22Rv1 (cell line): ENCODE results near the gene SPIRE1.

ENCODE experiments used
- H3K27ac ChIP-seq: fragments of 450-650 bp; 2 replicates; pipeline ENCODE4 v1.5.1; 2017
- ZFX ChIP-seq: fragments of 450-650 bp; IDR thresholded peaks from 2 replicates; pipeline ENCODE4 v1.6.1; 2017; ENCODE audit warnings: antibody characterized with exemption, borderline replicate concordance
- TF ChIP-seq, protein P1 (sequence below): fragments of 450-650 bp; IDR thresholded peaks from 2 replicates; pipeline ENCODE4 v1.5.1; 2017; ENCODE audit warnings: mild to moderate bottlenecking

Gene SPIRE1

DNA sequence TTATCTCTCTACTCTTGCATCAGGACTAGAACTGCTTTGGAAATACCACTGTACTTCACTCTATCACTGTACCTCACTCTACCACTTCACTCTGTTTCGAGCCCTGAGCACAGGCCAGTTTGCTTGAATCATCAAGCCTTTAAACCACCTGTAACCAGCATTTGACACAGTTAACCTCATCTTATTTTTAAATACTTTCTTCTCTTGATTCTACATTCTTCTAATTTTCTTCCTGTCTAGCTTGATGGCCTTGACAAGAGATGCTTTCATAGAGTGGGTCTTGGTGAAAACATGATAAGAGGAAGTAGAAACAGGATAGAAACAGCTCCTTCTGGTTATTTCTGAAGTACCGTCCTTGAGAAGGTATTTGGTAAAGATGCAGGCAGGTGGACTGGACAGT is 78.1 kb downstream of the SPIRE1 start:
- H3K27ac ChIP-seq = no peak overlapping the region
- TF ChIP-seq, protein P1, sequence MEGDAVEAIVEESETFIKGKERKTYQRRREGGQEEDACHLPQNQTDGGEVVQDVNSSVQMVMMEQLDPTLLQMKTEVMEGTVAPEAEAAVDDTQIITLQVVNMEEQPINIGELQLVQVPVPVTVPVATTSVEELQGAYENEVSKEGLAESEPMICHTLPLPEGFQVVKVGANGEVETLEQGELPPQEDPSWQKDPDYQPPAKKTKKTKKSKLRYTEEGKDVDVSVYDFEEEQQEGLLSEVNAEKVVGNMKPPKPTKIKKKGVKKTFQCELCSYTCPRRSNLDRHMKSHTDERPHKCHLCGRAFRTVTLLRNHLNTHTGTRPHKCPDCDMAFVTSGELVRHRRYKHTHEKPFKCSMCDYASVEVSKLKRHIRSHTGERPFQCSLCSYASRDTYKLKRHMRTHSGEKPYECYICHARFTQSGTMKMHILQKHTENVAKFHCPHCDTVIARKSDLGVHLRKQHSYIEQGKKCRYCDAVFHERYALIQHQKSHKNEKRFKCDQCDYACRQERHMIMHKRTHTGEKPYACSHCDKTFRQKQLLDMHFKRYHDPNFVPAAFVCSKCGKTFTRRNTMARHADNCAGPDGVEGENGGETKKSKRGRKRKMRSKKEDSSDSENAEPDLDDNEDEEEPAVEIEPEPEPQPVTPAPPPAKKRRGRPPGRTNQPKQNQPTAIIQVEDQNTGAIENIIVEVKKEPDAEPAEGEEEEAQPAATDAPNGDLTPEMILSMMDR = no peak
- TF ChIP-seq ZFX = no peak

DNA sequence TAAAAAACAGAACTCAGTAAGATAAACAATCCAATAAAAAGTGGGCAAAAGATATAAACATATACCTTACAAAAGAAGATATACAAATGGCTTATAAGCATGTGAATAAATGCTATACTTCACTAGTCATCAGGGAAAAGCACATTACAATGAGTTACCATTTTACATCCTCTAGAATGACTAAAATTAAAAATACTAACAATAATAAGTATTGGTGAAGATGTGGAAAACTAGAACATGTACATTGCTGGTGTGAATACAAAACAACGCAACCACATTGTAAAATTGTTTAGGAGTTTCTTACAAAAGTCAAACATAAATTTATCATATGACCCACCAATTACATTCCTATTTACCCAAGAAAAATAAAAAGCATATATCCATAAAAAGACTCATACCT is 80.1 kb downstream of the SPIRE1 start:
- H3K27ac ChIP-seq = no peak overlapping the region
- TF ChIP-seq, protein P1 = no peak
- TF ChIP-seq ZFX = no peak

DNA sequence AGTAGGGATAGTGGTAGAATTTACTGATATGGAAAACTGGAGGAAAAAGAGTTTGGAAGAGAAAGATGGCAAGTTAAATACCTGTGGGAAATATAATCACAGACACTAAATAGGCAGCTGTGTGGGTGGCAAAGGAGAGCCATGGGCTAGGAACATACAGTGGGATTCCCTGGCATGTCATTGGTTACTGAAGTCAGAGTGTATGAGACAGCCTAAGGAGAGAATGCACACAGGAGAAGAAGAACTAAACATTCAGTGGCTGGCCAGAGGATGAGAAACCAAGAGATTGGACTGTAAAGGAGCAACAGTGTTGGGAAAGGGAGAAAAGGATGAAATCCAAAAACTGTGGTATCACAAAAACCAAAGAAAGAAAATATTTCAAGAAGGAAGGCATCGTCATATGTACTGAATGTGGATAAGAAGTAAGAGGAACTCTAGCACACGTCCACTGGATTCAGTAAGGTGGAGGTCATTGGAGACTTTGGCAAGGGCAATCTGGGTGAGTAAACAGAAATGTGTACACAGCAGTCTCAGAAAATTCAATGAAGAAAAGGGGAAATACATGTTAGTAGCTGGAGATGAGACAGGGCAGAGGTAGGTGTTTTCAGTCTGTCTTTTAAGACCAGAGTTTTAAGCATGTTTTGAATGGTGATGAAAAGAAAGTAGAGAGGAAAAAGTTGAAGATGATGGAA is 83.3 kb downstream of the SPIRE1 start:
- no peak overlapping the region for H3K27ac ChIP-seq
- TF ChIP-seq, protein P1 = no peak
- TF ChIP-seq ZFX = no peak

DNA sequence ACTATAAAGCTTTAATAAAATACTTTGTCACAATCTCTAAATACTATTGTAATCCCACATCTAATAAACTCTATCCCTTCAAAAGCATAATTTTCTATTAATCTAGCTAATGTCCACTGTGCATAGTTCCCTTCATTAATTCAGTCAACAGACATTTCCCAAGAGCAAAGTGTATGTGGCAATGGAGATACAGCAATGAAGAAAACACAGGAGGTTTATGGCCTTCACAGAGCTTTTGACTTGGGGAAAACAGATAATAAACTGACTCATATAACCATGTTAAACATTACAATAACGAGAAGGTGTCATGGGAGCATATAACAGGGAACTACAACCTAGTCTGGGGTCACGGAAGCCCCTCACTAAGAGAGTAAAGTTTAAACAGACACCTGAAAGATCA is 86.3 kb downstream of the SPIRE1 start:
- TF ChIP-seq, protein P1 = no peak
- TF ChIP-seq ZFX = no peak
- H3K27ac ChIP-seq = no peak overlapping the region

DNA sequence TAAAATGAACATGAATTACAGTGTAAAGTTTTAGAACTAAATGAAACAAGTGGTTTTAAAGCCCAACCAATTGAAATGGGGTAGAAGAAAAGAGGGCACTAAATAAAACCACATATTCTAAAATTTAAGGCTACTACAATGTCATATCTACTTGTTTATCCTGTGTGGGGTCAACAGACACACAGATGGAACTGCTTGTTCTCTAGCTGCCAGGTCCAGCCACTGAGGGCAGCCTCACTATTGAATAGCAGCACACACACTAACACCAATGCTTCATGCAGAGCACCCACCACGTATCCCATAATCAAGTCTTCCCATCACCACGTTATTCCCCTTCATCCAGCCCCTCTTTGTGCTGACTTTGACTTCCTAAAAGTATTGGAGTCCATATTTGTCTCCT is 88.1 kb downstream of the SPIRE1 start:
- TF ChIP-seq ZFX = no peak
- TF ChIP-seq, protein P1 = no peak
- H3K27ac ChIP-seq = no peak overlapping the region

DNA sequence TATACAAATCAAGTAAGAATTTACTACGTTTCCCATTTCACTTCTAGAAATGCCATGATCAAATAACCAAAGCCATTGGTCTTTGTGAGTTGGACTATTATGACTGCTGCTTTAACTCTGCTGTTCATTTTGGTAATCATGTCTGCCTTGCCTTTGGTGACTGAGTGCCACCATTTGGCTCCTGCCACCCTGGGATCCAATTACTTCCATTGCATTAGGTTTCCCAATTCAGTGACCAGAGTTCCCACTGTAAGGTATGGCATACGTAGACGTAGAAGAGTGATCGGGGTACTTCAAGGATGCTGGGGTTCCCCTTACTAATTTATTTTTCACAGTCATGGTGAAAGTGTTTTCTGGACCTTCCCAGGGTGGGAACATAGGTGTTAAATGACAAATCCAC is 90.1 kb downstream of the SPIRE1 start:
- TF ChIP-seq, protein P1 = no peak
- TF ChIP-seq ZFX = no peak

DNA sequence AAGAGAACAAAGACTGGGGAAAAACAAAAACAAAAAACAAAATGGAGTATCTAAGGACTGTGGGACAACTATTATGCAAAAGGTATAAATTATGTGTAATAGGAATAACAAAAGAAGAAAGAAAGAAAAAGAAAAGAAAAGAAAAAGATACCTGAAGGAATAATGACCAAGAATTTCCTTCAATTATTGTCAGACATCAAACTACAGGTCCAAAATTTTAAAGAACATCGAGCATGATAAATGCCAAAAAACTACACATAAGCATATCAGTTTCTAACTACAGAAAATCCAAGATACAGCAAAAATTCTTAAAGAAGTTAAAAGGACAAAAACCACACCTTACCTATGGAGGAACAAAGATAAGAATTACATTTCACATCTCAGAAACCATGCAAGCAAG is 93.0 kb downstream of the SPIRE1 start:
- TF ChIP-seq ZFX = no peak
- TF ChIP-seq, protein P1 = no peak
- H3K27ac ChIP-seq = no peak overlapping the region

More for the DNA sequence above, 90.1 kb downstream of the SPIRE1 start:
- no peak overlapping the region for H3K27ac ChIP-seq
